Sigmoid colon (tissue), 4 donors: ENCODE data around the gene TTC3.

Source experiments
- CTCF ChIP-seq, 4 experiments: fragments of 450-650 bp in 3 of 4; fragments of 200-600 bp in 1 of 4; IDR thresholded peaks; one replicate each; pipeline ENCODE4 v1.5.1; 2016 to 2019; ENCODE audit warnings: antibody characterized with exemption in 4 of 4, mild to moderate bottlenecking in 3 of 4, moderate library complexity in 2 of 4
- EP300 ChIP-seq, 4 donors: sonication (generic); formaldehyde crosslinking; IDR thresholded peaks; one replicate each; pipeline ENCODE4 v1.6.1; 2017; ENCODE audit warnings: antibody characterized with exemption in 4 of 4
- POLR2A ChIP-seq, 2 donors: fragments of 450-650 bp; IDR thresholded peaks; one replicate each; pipeline ENCODE4 v1.6.1; 2016; ENCODE audit warnings: antibody characterized with exemption in 2 of 2, mild to moderate bottlenecking in 2 of 2, moderate library complexity in 2 of 2
- POLR2AphosphoS5 ChIP-seq, 4 donors: sonication (generic); formaldehyde crosslinking; IDR thresholded peaks; one replicate each; pipeline ENCODE4 v1.6.1; 2017; ENCODE audit warnings: antibody characterized with exemption in 4 of 4

- TF ChIP-seq EP300 (IDR thresholded peaks at IDR 0.05), result no peak
- no peak for TF ChIP-seq CTCF (IDR thresholded peaks at IDR 0.05)
- TF ChIP-seq POLR2AphosphoS5 (IDR thresholded peaks at IDR 0.05), result no peak
- TF ChIP-seq POLR2A (IDR thresholded peaks at IDR 0.05), result no peak
Measured at GRCh38 chr21:37230632-37231248, 157.7 kb downstream of the TTC3 start.
